Uterus (tissue), 2 donors: ENCODE results near the gene VKORC1.

ENCODE experiments used
- POLR2A ChIP-seq, 2 donors: fragments of 450-650 bp; IDR thresholded peaks; one replicate each; pipeline ENCODE4 v1.6.1; 2016; ENCODE audit warnings: antibody characterized with exemption in 2 of 2, mild to moderate bottlenecking in 1 of 2, moderate library complexity in 1 of 2
- TF ChIP-seq, protein P1 (sequence below), 4 experiments: fragments of 200-600 bp in 2 of 4; fragments of 450-650 bp in 2 of 4; sonication (generic) in 2 of 4; IDR thresholded peaks; one replicate each; pipeline ENCODE4 v1.5.1; 2016 to 2019; ENCODE audit warnings: antibody characterized with exemption in 4 of 4, mild to moderate bottlenecking in 2 of 4, moderate library complexity in 1 of 4

DNA sequence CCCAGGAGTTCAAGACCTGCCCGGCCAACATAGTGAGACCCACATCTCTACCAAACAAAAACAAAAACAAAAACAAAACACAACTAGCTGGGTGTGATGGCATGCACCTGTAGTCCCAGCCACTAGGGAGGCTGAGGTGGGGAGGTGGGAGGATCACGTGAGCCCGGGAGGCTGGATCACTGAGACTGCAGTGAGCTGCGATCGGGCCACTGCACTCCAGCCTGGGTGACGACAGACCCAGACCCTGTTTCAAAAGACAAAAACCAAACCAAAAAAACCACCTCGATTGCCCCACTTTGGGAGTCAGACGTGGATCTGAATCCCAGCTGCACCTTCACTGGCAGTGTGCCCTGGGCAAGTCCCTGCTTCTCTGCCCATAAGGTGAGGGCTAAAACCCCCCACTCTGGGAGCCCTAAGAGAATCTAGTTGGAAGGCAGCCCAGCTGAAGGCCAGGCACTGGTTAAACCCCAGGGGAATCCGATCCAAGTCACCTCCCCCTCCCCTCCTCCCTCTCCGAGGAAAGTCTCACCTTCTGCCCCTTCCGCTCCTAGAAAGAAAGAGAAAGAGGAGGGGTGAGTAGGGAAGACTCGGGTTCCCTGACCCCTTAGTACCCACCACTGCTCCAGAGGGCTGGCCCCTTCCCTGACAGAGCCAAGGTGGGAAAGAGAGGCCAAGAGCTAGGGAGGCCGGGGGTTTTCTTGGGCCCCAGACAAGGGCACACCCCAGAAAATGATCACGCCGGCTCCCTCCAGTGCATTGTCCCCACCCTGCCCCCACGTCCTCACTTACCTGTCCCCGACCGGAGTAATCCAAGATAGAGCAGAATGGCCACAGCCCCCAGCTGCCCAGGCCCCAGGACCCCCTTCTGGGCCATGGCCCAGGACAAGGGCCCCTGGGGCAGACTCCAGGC lies 40.3 kb upstream of the VKORC1 start:
- no peak for TF ChIP-seq POLR2A (IDR thresholded peaks at IDR 0.05)
- TF ChIP-seq, protein P1, sequence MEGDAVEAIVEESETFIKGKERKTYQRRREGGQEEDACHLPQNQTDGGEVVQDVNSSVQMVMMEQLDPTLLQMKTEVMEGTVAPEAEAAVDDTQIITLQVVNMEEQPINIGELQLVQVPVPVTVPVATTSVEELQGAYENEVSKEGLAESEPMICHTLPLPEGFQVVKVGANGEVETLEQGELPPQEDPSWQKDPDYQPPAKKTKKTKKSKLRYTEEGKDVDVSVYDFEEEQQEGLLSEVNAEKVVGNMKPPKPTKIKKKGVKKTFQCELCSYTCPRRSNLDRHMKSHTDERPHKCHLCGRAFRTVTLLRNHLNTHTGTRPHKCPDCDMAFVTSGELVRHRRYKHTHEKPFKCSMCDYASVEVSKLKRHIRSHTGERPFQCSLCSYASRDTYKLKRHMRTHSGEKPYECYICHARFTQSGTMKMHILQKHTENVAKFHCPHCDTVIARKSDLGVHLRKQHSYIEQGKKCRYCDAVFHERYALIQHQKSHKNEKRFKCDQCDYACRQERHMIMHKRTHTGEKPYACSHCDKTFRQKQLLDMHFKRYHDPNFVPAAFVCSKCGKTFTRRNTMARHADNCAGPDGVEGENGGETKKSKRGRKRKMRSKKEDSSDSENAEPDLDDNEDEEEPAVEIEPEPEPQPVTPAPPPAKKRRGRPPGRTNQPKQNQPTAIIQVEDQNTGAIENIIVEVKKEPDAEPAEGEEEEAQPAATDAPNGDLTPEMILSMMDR (IDR thresholded peaks at IDR 0.05) = no peak
